NCI-H1417 (cell line): Measurements from ENCODE around the gene SMARCB1.

ENCODE experiments used
- DNase-seq, 3 experiments: peaks; one replicate each; lab custom pipeline; 2025; lab: John Stamatoyannopoulos, UW

The SMARCB1 gene

GRCh38 chr22:23831781-23832180 is 45.0 kb downstream of the SMARCB1 start:
- DNase-seq: no peak

- DNase-seq: no peak
Measured at GRCh38 chr22:23832226-23833016, 45.7 kb downstream of the SMARCB1 start.

GRCh38 chr22:23833017-23833751 is 46.4 kb downstream of the SMARCB1 start:
- DNase-seq: no peak

DNA sequence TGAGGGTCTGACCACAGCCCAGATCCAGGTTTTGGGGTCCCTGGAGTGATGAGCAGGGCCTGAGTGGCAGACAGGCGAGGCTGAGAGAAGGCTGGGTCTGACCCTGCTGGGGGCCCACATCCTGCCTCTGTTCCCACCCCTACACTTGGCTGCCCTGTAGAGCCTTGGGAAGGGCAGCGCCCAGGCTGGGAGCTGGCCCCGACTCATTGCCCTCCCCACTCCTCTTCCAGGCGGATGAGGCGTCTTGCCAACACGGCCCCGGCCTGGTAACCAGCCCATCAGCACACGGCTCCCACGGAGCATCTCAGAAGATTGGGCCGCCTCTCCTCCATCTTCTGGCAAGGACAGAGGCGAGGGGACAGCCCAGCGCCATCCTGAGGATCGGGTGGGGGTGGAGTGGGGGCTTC is 47.1 kb downstream of the SMARCB1 start:
- no peak for DNase-seq

GRCh38 chr22:23834406-23834792 is 47.6 kb downstream of the SMARCB1 start:
- no peak for DNase-seq

GRCh38 chr22:23834793-23835483 is 48.2 kb downstream of the SMARCB1 start:
- DNase-seq: no peak

DNA sequence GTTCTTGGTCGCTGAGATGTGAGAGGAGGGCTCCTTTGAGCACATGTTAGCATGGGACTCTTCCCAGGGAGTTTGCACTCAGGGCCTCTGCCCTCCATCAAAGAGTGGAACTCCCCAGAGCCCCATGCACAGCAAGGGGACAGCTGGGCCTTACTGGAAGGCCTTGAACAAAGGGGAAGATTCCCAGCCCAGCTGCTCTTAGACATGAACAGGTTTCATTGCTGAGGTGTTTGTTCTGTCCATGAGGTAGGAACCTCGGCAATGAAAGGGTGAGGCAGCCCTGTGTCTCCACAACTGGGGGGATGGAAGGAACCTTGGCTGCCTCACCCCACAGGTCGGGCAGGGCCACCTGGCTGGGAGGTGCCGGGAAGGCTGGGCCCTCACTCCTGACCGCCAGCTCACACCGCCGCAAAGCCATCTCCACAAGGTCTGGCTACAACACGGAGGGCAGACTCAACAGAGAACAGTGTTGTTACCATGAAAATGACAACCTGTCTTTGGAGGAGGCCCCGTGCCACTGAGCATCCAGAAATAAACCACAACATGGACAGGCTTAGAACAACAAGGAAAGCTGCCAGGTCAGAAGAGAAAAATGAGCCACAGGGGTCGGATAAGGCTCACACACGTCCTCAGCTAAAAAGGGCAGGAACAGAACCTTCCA is 48.8 kb downstream of the SMARCB1 start:
- DNase-seq: no peak

DNA sequence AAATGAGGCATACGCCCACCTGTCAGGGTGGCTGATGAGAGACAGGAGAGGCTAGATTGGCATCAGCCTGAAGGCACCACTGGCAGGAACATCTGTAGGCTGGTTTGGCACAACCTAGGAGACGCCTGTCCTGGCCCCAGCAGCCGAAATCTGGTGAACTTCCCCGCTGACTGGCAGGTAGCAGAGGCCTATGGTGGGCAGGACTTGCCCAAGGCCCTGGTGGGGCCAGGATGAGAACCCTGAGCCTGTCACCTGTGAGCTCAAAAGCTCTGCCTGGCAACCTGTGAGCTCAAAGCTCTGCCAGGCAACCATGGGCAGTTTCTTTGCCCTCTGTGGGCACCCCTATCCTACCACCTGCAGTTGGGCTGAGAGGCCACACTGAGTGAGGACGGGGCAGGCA is 49.5 kb downstream of the SMARCB1 start:
- no peak for DNase-seq

GRCh38 chr22:23836692-23837495 is 50.1 kb downstream of the SMARCB1 start:
- DNase-seq: no peak

- DNase-seq: peak in 1 of 3 experiments; percentile 43
Measured at GRCh38 chr22:23837496-23837859, 50.7 kb downstream of the SMARCB1 start.

GRCh38 chr22:23837911-23838680 is 51.3 kb downstream of the SMARCB1 start:
- peak in 2 of 3 experiments; percentile 47 to 59 for DNase-seq

DNA sequence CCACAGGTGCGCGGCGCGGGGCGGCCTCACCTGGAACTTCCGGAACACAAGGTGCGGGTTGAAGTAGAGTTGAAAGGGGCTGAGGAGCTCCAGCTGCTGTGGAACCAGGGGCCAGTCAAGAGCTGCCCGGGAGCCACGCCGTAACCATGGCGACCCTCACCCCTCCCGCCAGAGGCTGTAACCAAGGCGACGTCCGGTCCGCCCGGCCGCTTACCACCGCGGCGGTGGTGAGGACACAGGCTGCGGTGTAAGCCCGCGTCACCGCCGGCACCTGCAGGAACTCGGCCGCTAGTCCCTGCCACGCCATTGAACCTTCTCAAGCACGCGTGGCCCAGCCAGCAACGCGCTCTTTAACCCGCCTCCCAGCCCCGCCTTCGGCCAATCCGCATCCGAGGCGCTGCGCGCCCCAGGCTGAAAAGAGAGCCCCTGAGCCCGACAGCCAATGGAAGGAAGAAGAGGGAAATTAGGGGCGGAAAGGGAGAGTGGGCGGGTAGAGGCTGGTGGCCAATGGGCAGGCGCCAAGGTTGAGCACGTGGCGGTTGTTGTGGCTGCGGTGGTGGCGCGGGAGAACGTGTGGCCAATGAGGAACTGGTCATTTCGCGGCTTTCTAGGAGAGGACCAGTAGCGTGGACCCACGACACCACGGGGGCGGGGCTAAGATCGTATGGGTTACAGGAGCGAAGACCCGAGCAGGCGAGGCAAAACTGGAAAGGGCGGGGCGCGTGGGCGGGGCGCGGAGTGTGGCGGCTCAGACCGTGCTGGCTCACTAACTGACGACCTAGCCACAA is 52.1 kb downstream of the SMARCB1 start, which contains the start of gene DERL3:
Gene DERL3, minus strand, starts transcription at position 326 of the 788 bp plus-strand sequence. Its CDS starts 19 bp downstream, at position 307.
- DNase-seq: peak; percentile 96 to 99 (median 97)

GRCh38 chr22:23840026-23840425 is 53.3 kb downstream of the SMARCB1 start:
- no peak for DNase-seq

GRCh38 chr22:23841292-23841691 is 54.5 kb downstream of the SMARCB1 start:
- DNase-seq: no peak

DNA sequence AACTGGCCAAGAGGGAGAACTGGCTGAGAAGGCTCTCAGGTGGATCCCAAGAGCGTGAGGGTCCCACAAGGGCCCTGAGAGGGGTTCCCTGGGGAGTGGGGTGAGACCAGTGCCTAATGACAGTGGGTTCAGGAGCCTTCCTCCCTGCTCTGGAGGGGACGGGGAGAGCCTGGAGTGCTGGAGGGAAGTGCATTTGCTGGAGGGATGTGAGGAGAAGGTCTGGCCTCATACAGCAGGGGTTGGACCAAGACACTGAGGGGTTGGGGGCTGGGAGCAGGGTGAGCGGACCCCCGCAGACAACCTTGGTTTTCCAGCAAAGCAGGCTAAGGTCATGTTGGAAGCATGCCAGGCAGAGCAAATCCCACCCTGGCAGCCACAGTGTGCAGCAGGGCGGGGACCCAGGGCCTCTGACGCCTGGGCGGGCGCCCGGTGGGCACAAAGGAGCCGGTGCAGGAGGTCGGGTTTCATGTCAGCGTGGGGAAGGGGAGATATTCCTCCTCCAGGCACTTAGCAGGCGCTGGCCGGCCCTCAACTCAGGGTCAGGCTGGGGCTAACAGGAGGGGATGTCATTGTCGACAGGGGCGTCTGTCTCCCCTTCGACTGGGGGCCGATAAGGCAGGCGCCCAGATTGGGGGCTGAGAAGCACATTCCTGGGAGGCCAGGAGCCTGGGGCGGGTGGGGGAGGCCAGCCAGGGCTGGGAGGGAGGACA is 55.1 kb downstream of the SMARCB1 start:
- DNase-seq: no peak

DNA sequence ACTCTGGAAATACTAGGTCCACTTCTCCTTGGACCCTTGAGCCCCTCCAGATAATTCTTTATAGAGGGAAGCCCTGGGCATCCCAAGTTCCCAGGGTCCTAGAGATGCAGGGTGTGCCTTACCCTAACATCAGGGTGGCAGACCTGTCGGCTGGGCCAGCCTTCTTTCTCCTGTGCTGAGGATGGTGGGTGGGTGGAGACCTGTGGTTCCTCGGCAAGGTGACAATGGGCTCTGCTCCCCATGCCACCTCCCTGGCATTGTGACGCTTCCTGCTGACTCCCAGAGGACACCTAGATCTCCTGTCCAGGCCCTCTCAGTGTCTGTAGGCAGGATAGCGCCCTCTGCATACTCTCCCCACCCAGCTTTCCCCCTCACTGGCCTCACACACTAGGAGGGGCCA is 55.8 kb downstream of the SMARCB1 start:
- no peak for DNase-seq

GRCh38 chr22:23844739-23845202 is 58.0 kb downstream of the SMARCB1 start:
- no peak for DNase-seq

- DNase-seq: no peak
Measured at GRCh38 chr22:23845265-23846080, 58.7 kb downstream of the SMARCB1 start.
